ENCODE data around the gene RAB7A.
"Not testable (repeated sequence)": the region's sequence is repeated elsewhere in the genome, so short reads cannot be mapped to it uniquely, and the experiment has no call there.

The RAB7A gene

DNA sequence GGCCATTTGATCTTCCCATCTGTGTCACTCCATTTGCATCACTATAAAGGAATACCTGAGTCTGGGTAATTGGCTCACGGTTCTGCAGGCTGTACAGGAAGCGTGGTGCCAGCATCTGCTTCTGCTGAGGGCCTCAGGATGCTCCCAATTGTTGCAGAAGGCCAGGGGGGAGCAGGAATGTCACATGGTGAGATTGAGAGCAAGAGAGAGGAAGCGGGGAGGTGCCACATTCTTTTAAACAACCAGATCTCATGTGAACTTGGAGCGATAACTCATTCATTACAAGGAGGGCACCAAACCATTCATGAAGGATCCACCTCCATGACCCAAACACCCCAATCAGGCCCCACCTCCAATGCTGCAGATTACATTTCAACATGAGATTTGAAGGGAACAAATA is 13.1 kb upstream of the RAB7A start:
- DNase-seq = no peak

DNA sequence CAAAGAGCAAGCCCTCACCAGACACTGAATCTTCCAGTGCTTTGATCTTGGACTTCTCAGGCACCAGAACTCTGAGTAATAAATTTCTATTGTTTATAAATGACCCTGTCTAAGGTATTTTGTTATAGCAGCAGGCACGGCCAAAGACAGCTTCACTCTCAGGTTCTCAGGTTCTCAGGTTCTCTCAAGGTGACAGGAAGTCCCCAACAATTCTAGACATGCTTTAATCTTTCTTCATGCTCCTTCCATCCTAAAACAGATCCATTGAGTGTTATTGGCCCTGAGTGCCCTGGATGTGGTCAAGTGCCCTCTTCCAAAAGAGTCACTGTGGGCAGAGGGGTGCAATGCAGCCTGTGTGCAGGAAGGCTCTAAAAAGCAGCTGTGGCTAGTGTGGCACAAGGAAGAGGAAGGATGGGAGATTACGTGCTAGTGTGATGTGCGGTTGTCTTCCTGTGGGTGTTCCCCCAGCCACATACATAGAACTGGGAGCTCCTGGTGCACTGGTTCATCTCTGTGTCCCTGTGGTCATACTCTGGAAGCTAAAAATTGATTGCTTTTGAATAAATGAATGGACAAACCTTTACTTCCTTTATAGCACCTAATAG is 11.0 kb upstream of the RAB7A start:
- DNase-seq = no peak

DNA sequence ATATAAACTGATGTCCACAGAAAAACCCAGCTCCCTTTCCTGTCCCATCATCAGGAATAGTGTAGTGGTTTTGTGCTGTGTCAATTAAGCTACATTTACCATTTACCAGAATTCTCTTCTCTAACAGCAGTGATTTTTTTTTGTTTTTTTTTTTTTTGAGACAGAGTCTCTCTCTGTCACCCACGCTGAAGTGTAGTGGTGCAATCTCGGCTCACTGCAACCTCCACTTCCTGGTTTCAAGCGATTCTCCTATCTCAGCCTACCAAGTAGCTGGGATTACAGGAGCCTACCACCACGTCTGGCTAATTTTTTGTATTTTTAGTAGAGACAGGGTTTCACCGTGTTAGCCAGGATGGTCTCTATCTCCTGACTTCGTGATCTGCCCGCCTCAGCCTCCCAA is 7.1 kb upstream of the RAB7A start:
- DNase-seq = not testable (repeated sequence)

DNA sequence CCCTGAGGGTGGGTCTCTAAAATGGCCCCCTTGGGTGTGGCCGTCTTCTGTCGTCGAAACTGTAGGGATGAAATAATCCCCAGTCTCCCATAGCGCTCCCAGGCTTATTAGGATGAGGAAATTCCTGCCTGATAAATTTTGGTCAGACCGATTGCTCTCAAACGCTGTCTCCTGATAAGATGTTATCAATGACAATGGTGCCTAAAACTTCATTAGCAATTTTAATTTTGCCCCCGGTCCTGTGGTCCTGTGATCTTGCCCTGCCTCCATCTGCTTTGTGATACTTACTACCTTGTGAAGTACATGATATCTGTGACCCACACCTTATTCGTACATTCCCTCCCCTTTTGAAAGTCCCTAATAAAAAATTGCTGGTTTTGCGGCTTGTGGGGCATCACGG is 5.1 kb upstream of the RAB7A start:
- DNase-seq = no peak

DNA sequence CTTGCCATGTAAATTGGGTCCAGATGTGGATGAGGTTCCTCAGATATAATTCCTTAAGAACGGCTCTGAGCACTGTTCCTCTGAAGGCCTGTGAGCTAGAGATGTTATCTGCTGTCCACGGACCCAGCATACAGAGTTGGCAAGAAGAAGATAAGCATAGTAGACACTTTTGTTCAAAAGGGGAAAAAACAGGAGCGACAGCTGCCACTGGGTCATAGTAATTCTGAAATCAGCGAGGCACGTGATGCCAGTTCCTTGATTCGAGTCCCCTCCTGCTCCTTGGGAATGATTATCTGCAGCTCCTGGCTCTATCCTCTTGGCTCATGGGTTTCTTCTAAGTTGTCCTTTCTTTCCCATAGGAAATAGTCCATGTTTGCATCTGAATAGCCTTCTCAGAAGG is 2.5 kb upstream of the RAB7A start:
- DNase-seq = no peak

DNA sequence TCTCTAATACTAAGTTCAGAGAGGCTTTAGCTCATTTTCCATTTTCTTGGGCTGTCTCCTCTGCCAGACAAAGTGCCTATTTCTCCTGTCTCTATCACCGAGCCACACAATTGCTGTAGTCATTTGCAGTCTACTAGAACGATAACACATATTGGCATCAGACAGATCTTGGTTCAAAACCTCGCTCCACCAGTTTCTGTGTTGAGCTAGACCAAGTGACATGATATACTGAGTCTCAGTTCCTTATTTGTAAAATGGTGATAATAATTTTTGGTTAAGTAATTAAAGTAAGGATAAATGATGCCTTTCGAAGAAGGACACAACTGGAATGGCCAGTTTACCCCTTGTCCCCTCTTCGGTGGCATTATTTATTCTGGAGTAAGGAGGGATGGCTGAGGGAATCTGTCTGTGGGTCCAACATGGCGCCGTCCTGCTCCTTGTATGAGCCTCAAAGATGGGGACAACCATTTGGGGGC is 398 bp upstream of the RAB7A start:
- DNase-seq = no peak

DNA sequence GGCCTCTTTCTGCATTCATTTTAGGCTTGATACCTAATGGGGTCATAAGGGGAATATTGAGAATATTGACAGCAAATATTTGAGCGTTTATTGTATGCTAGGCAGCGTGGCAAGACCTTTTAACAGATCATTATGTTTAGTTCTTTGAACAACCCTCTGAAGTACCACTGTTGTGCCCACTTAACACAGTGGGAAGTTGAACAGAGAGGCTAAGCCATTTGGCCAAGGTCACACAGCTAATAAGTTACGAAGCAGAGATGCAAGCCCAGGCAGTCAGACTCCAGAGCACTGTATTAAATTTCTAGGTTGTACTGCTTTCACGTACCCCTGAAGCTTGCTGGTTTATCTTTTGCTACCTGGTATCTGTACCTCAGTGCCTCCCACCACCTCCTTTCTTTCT is 1.1 kb downstream of the RAB7A start:
- no peak for DNase-seq

DNA sequence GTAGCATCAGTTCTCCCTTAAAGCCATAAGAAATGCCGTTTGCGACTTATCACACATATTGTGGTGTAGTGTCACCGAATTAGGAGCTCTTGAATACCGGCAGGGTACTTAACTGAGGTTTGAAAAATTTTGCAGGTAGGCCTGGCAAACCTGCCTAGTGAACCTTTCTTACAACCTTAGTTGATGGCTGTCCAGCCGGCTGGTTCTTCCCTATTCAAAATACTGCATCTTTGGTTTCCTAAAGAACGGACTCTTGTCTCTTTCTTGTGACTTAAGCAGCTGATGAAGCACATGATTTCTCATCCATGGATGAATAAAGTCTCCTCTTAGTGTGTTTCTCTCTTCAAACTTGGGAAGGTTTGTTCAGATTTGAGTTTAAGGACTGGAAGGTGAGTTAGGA is 1.5 kb downstream of the RAB7A start:
- DNase-seq = no peak

DNA sequence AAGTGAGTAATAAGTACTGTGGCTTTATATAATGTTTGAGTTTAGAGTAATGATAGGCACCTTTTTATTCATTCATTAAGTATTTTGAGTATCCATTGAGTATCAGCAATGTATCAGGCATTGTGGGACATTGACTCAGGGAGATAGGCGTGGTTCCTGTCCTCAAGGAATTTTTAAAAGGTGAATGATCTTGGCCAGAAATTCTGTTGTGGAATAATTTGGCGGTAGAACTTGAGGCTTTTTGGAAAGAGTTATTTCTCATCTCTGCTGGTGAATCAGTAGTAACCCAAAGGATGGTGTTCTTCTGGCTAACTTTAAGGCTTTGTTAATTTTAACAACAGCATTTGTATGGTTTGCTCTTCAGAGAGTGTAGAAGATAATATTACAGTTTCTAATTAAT is 2.0 kb downstream of the RAB7A start:
- no peak for DNase-seq

DNA sequence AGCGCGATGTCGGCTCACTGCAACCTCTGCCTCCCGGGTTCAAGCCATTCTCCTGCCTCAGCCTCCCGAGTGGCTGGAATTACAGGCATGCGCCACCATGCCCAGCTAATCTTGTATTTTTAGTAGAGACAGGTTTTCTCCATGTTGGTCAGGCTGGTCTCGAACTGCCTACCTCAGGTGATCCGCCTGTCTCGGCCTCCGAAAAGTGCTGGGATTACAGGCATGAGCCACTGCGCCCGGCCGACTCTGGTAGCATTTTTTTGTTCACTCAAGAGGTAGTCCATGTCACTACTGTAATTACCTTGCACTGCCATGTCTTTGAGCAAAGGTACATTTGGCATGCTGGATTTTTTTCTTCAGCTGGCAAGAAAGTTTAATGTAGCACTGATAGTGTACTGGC is 2.5 kb downstream of the RAB7A start:
- not testable (repeated sequence) for DNase-seq

DNA sequence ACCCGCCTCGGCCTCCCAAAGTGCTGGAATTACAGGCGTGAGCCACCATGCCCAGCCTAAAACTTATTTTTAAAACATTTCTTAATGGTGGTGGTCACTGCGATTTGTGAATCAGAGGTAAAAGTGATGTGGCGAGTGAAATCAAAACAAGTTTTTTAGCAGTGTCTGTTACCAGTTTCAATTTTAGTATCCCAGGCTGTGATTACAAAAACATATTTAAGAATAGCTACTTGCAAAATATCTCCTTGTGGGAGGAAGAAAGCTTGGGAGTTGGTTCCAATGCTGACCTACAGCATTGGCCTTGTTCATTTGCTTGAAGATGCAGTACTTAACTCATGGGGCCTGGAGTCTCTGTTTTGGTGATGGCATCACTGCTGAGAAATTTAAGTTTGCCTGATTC is 4.5 kb downstream of the RAB7A start:
- DNase-seq = no peak

DNA sequence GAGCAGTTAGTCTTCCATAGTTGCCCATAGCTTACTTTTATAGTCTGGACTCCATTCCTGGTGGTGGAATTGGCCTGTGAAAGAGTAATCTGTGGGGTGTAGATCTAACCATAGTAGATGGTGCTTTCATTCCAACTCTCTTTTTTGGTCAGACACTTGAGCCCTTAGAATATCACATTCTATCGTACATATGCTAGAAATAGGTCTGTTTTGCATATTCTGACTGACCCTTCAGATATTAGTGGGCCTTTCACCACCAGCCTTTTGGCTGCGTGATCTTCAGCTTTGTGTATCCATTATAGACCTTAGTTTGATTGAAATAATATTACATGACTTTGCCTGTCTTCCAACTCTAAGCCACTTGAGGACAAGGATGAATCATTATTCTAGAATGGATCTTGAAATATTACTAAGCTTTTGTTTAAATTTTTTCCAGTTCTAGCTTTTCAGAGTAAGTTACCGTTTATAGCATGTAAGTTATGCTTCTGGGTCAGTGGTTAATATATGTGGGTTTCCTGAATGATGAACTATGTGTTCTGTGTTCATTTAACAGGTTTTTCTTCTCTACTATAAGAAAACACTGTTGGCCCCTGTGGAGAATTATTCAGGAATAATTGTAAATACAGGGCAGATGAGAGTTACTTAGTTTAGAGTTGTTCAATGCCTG is 8.7 kb downstream of the RAB7A start:
- no peak for DNase-seq

DNA sequence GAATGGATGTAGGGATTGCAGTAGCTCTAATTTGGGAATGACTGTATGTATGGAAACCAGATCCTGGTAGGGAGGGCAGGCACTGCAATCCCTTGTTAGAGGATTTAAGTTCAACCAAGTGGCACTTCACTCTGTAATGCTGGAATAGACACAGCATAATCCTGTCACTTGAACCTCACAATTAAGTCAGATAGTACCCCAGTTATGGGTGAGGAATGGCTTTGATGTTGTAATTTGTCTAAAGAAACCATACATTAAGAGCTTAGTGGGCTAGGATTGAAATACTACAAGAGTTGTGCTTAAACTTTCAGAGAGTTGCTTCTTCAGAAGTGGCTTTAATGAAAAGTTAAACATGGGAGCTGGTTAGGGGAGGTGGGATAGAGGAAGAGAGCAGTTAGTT is 9.3 kb downstream of the RAB7A start:
- no peak for DNase-seq

DNA sequence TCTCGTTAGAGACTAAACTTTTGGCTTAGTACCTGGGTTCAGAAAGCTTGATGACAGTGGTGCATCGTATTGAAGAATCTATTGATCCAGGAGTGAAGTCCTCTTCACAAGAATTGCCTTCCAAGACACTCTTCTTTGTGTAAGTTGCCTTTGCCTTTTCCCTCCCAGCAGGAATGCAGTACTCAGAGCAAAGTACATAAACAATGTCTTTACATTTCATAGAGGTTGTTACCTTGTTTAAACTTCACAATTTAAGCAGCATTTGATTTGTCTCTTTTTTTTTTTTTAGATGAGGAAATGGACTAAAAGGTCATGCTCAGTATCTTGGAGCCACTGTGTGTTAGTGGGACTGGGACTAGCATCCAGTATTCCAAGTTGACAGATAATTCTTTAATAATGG is 9.9 kb downstream of the RAB7A start:
- no peak for DNase-seq

DNA sequence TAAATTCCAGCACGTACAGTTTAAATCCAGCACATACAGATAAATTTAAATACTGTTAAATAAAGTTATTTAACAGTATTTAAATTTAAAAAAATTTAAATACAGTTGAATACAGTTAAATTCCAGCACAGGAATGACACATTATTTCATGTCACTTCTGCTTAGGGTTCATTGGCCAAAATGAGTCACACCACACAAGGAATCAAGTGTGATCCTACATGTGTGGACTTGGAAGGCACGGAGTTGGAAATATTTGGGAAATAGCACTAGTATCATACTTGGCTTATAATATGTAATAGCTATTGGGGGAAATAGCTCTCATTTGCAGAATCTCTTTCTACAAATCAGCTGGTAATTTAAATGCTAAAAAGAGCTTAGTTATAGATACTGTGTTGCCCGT is 10.6 kb downstream of the RAB7A start:
- no peak for DNase-seq

DNA sequence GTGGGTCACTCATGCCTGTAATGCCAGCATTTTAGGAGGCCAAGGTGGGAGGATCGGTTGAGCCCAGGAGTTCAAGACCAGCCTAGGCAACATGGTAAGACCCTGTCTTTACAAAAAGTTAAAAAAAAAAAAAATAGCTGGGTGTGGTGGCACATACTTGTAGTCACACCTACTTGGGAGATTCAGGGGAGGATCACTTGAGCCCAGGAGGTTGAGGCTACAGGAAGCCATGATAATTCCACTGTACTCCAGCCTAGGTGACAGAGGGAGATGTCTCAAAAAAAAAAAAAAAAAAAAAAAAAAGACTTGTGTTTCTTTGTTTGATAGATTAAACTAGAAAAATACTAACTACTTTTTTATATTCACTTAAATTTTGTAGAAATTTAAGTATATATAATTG is 14.6 kb downstream of the RAB7A start:
- no peak for DNase-seq

DNA sequence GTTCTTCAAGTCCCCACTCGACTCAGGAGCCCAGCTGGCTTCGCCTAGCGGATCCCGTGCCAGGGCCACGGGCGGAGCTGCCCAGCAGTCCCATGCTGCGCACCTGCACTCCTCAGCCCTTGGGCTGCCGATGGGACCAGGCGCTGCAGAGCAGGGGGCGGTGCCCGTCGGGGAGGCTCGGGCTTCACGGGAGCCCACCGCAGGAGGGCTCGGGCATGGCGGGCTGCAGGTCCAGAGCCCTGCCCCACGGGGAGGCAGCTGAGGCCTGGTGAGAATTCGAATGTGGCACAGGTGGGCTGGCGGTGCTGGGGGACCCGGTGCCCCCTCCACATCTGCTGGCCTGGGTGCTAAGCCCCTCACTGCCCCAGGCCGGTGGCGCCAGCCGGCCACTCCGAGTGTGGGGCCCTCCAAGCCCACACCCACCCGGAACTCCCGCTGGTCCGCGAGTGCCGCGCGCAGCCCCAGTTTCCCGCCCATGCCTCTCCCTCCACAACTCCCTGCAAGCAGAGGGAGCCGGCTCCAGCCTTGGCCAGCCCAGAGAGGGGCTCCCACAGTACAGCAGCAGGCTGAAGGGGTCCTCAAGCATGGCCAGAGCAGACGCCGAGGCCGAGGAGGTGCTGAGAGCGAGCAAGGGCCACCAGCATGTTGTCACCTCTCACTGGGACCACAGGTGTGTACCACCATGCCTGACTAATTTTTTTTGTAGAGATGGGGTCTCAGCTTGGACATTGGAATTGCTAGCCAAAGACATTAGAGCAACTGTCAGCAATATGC is 17.0 kb downstream of the RAB7A start:
- no peak for DNase-seq

DNA sequence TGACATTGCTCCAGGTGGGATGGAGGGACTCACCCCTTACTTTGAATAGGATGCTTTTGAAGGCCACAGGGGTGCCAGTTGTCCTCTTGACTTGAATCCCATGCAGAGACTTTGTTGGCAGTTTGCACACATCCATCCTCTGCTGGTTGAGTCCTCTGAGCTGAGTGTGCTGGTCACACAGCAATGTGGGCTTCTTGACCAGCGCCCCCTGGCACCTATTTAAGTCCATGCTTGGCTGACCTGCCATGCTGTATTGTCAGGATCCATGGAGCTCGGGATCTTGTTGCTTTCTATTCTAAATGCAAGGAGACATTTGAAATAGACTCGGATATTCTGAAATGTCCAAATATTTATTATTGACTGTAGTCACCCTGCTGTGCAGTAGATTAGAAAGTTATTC is 19.8 kb downstream of the RAB7A start:
- DNase-seq = no peak

DNA sequence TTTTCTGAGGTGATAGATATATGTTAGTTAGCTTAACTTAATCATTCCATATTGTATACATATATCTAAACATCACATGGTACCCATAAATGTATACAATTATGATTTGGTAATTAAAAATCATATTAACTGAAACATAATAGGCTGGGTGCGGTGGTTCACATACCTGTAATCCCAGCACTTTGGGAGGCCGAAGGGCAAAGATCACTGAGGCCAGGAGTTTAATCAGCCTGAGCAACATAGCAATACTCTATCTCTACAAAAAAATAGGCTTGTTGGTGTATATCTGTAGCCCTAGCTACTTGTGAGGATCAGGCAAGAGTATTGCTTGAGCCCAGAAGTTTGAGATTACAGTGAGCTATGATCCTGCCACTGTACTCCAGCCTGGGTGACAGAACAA is 20.9 kb downstream of the RAB7A start:
- DNase-seq = no peak

DNA sequence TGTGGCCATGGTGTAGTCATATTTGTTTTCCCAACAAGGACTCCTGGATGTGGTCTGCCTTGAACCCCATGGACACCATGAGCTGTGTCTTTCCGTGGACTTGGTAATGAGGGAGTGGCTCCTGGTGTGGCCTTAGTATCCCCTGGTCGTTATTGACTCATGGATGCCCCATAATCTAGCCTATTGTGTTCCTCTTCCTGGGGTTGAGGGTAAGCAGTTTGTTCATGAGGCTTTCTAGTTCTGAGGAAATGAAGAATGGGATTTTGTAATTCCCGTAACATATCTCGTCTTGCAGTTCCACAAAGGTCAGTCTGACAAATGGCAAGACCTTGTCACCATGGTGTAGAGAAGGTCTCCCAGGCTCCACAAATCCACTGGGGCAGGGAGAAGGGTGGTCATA is 22.6 kb downstream of the RAB7A start:
- DNase-seq = no peak

DNA sequence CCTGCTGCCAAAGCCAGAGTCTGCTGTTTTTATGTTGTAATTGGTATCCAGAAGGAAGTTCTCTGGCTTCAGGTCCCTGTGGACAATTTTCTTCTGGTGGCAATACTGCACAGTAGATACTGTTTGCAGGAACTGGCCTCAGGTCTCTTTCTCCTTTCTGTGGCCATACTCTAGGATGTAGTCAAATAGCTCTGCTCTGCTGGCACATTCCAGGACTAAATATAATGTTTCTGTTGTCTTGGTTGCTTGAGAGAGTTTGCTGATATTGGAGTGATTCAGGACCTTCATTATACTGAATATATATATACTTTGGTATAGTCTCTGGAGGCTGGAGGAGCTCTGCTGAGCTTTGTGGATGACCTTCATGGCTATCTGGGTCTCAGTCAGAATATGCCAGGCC is 23.1 kb downstream of the RAB7A start:
- DNase-seq = no peak

DNA sequence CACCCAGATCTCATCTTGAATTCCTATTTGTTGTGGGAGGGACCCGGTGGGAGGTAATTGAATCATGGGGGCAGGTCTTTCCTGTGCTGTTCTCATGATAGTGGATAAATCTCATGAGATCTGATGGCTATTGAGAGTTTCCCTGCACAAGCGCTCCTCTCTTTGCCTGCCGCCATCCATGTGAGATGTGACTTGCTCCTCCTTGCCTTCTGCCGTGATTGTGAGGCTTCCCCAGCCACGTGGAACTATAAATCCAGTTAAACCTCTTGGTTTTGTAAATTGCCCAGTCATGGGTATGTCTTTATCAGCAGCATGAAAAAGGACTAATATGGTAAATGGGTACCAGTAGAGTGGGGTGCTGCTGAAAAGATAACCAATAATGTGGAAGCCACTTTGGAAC is 23.6 kb downstream of the RAB7A start:
- DNase-seq = not testable (repeated sequence)

DNA sequence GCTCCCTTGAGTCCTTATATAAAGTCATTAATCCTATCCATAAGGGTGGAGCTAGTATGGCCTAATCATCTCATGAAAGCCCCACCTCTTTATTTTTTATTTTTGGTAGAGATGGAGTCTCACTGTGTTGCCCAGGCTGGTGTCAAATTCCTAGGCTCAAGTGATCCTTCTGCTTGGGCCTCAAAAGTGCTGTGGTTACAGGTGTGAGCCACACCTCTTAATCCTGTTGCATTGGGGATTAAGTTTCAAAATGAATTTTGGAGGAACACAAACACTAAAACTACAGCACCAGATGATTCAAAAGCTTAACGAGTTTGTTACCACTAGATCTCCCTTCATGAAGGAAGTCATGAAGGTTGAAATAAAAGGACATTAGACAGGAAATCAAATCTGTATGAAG is 27.7 kb downstream of the RAB7A start:
- no peak for DNase-seq

DNA sequence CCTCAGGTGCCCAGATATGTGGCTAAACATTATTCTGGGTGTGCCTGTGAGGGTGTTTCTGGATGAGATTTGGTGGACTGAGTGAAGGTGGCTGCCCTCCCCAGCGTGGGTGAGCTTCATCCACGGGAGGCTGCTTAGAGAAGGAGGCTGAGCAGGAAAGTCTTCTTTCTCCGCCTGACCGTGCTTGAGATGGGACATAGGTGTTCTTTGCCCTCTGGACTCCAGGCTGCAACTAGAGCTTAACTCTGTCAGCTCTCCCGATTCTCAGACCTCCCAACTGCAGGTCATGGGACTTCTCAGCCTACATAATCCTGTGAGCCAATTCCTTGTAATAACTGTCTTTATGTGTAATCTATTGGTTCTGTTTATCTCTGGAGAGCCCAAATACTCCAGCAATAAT is 34.1 kb downstream of the RAB7A start:
- DNase-seq = no peak

Data from DMS153 (cell line).